Ishikawa (cell line): Measurements from ENCODE around the gene KLF9.

Source experiments
- EP300 ChIP-seq: IDR thresholded peaks from 2 replicates; pipeline ENCODE4 v1.6.1; 2012; ENCODE audit warnings: borderline replicate concordance
- YY1 ChIP-seq: IDR thresholded peaks from 2 replicates; pipeline ENCODE4 v1.6.1; 2012; ENCODE audit warnings: low read depth
- TF ChIP-seq, protein P1 (sequence below): IDR thresholded peaks from 2 replicates; pipeline ENCODE4 v1.6.1; 2012; ENCODE audit warnings: low read depth, mild to moderate bottlenecking
- TF ChIP-seq, protein P2 (sequence below): IDR thresholded peaks from 2 replicates; pipeline ENCODE4 v1.6.1; 2012

DNA sequence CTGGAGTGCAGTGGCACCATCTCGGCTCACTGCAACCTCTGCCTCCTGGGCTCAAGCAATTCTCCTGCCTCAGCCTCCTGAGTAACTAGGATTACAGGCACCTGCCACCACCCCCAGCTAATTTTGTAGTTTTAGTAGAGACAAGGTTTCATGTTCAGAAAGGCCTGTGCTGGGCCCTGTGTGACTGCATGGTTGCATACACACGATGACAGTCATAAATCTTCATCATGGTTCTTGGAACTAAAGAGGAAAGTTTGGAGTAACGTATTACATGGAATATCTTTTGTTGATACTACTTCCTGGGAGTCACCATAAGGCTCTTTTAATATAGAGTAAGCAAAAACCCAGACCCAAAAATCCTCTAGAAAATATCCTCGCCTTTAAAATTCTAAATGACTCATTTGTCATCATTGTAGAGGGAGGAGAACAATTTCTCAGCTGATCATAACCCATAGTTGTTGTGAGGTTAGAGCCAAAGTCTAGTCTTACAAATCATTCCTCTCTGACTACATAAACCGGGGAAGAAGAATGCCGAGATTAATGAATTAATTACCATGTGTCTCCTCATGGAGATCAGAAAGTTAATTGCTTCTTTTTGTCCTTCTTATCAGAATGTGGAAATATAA is 47.0 kb downstream of the KLF9 start:
- TF ChIP-seq, protein P1, sequence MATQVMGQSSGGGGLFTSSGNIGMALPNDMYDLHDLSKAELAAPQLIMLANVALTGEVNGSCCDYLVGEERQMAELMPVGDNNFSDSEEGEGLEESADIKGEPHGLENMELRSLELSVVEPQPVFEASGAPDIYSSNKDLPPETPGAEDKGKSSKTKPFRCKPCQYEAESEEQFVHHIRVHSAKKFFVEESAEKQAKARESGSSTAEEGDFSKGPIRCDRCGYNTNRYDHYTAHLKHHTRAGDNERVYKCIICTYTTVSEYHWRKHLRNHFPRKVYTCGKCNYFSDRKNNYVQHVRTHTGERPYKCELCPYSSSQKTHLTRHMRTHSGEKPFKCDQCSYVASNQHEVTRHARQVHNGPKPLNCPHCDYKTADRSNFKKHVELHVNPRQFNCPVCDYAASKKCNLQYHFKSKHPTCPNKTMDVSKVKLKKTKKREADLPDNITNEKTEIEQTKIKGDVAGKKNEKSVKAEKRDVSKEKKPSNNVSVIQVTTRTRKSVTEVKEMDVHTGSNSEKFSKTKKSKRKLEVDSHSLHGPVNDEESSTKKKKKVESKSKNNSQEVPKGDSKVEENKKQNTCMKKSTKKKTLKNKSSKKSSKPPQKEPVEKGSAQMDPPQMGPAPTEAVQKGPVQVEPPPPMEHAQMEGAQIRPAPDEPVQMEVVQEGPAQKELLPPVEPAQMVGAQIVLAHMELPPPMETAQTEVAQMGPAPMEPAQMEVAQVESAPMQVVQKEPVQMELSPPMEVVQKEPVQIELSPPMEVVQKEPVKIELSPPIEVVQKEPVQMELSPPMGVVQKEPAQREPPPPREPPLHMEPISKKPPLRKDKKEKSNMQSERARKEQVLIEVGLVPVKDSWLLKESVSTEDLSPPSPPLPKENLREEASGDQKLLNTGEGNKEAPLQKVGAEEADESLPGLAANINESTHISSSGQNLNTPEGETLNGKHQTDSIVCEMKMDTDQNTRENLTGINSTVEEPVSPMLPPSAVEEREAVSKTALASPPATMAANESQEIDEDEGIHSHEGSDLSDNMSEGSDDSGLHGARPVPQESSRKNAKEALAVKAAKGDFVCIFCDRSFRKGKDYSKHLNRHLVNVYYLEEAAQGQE = no peak
- TF ChIP-seq, protein P2, sequence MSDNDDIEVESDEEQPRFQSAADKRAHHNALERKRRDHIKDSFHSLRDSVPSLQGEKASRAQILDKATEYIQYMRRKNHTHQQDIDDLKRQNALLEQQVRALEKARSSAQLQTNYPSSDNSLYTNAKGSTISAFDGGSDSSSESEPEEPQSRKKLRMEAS = no peak
- TF ChIP-seq EP300 (no peak), YY1 (no peak)
